Astrocyte (in vitro differentiated cells and primary cell): ENCODE results near the gene CRIM1. TPM values are rescaled to one million over a fixed set of nuclear protein-coding genes. Genes with fewer than 3 reads are reported as not detected.

Experiments
- DNase-seq: peaks from one replicate; pipeline ENCODE4 v3.0.0-alpha.2; 2010; ENCODE audit warnings: low read depth
- FAIRE-seq: peaks from 2 replicates; lab custom pipeline; 2011; peaks lifted over from hg19 to GRCh38; lab: Jason Lieb, UNC
- H2AFZ ChIP-seq: 2 replicates; pipeline ENCODE4 v1.6.0; 2012; ENCODE audit warnings: low read depth, low read length, inconsistent platforms
- H3K27ac ChIP-seq: 2 replicates; pipeline ENCODE4 v1.5.1; 2011; ENCODE audit warnings: low read depth, low read length, inconsistent platforms
- H3K27me3 ChIP-seq: 2 replicates; pipeline ENCODE4 v1.6.0; 2011; ENCODE audit warnings: low read length, inconsistent platforms; ENCODE audit not compliant: insufficient read depth
- H3K36me3 ChIP-seq: 2 replicates; pipeline ENCODE4 v1.5.1; 2011; ENCODE audit warnings: low read length, inconsistent platforms; ENCODE audit not compliant: insufficient read depth
- H3K4me1 ChIP-seq: 2 replicates; pipeline ENCODE4 v1.5.1; 2011; ENCODE audit warnings: low read length, inconsistent platforms; ENCODE audit not compliant: insufficient read depth
- H3K4me2 ChIP-seq: 2 replicates; pipeline ENCODE4 v1.6.0; 2012; ENCODE audit warnings: low read length, inconsistent platforms
- H3K4me3 ChIP-seq: 2 replicates; pipeline ENCODE4 v1.5.1; 2011; ENCODE audit warnings: low read depth, mild to moderate bottlenecking, low read length, inconsistent platforms; ENCODE audit not compliant: insufficient read depth
- H3K79me2 ChIP-seq: 2 replicates; pipeline ENCODE4 v1.6.0; 2012; ENCODE audit warnings: mild to moderate bottlenecking, low read length, inconsistent platforms; ENCODE audit not compliant: insufficient read depth
- H3K9ac ChIP-seq: 2 replicates; pipeline ENCODE4 v1.6.0; 2012; ENCODE audit warnings: mild to moderate bottlenecking, low read length, inconsistent platforms
- H3K9me3 ChIP-seq: 2 replicates; pipeline ENCODE4 v1.5.1; 2012; ENCODE audit warnings: low read depth, mild to moderate bottlenecking, low read length, inconsistent platforms; ENCODE audit not compliant: insufficient read depth
- H4K20me1 ChIP-seq: 2 replicates; pipeline ENCODE4 v1.6.0; 2012; ENCODE audit warnings: low read length, inconsistent platforms; ENCODE audit not compliant: insufficient read depth
- H3K27ac Mint-ChIP-seq: one replicate; pipeline ENCODE4 v1.8.0; 2021; ENCODE audit warnings: mild to moderate bottlenecking, mixed read lengths; ENCODE audit not compliant: unreplicated experiment
- H3K27me3 Mint-ChIP-seq: one replicate; pipeline ENCODE4 v1.8.0; 2021; ENCODE audit warnings: low read depth, mixed read lengths; ENCODE audit not compliant: unreplicated experiment
- H3K36me3 Mint-ChIP-seq: one replicate; pipeline ENCODE4 v1.8.0; 2021; ENCODE audit warnings: low read depth, mixed read lengths; ENCODE audit not compliant: unreplicated experiment
- H3K4me1 Mint-ChIP-seq: one replicate; pipeline ENCODE4 v1.8.0; 2021; ENCODE audit warnings: low read depth, mixed read lengths; ENCODE audit not compliant: unreplicated experiment
- H3K4me3 Mint-ChIP-seq: one replicate; pipeline ENCODE4 v1.8.0; 2021; ENCODE audit warnings: mild to moderate bottlenecking, moderate library complexity, mixed read lengths; ENCODE audit not compliant: unreplicated experiment
- H3K9me3 Mint-ChIP-seq: one replicate; pipeline ENCODE4 v1.8.0; 2021; ENCODE audit warnings: mild to moderate bottlenecking, mixed read lengths; ENCODE audit not compliant: unreplicated experiment
- CTCF ChIP-seq: IDR thresholded peaks from 2 replicates; pipeline ENCODE4 v1.5.1; 2011; ENCODE audit warnings: low read depth, mild to moderate bottlenecking, inconsistent platforms, low read length, moderate library complexity; ENCODE audit not compliant: insufficient read depth
- EZH2 ChIP-seq: IDR thresholded peaks from 2 replicates; pipeline ENCODE4 v1.6.1; 2012; ENCODE audit warnings: mild to moderate bottlenecking, low read length, inconsistent platforms; ENCODE audit not compliant: insufficient read depth
- total RNA-seq: library from RNA; stranded (reverse); gene quantifications from 2 replicates; pipeline ENCODE4 v1.2.1, GENCODE V29; 2021

Gene CRIM1
- total RNA-seq, 1 donor from 2014 or later, result 180 TPM

GRCh38 chr2:36526226-36526625 is 170.6 kb downstream of the CRIM1 start:
- no peaks in the 10 kb centered on the region for H3K27me3 Mint-ChIP-seq
- peaks cover 3% of the 10 kb centered on the region for H3K36me3 Mint-ChIP-seq
- Histone ChIP-seq H3K36me3 (peaks cover 54% of the 10 kb centered on the region), H3K4me3 (no peak overlapping the region), H3K79me2 (peaks cover 6% of the 10 kb centered on the region), H3K4me2 (no peak overlapping the region), H3K27me3 (no peaks in the 10 kb centered on the region), H3K4me1 (peaks cover 19% of the 10 kb centered on the region), H4K20me1 (no peaks in the 10 kb centered on the region), H3K9ac (no peak overlapping the region), H3K9me3 (no peaks in the 10 kb centered on the region), H3K27ac (peak overlapping the region; percentile 1), H2AFZ (no peak overlapping the region)
- no peak for DNase-seq
- no peak for TF ChIP-seq CTCF
- TF ChIP-seq EZH2, result no peak
- peaks cover 19% of the 10 kb centered on the region for H3K4me1 Mint-ChIP-seq
- FAIRE-seq, result no peak
- H3K4me3 Mint-ChIP-seq, result no peak overlapping the region
- H3K27ac Mint-ChIP-seq, result no peak overlapping the region
- no peaks in the 10 kb centered on the region for H3K9me3 Mint-ChIP-seq

- H3K4me3 ChIP-seq, result no peak overlapping the region
- Mint-ChIP-seq H3K9me3 (no peaks in the 10 kb centered on the region), H3K36me3 (peaks cover 5% of the 10 kb centered on the region), H3K27ac (no peak overlapping the region), H3K4me1 (peaks cover 21% of the 10 kb centered on the region), H3K4me3 (no peak overlapping the region), H3K27me3 (no peaks in the 10 kb centered on the region)
- H3K9me3 ChIP-seq, result no peaks in the 10 kb centered on the region
- H3K4me2 ChIP-seq, result no peak overlapping the region
- DNase-seq (no peak), FAIRE-seq (no peak)
- H3K9ac ChIP-seq, result no peak overlapping the region
- TF ChIP-seq EZH2, result no peak
- TF ChIP-seq CTCF, result no peak
- H3K36me3 ChIP-seq, result peaks cover 52% of the 10 kb centered on the region
- peaks cover 19% of the 10 kb centered on the region for H3K4me1 ChIP-seq
- H3K27me3 ChIP-seq, result no peaks in the 10 kb centered on the region
- H2AFZ ChIP-seq, result no peak overlapping the region
- no peaks in the 10 kb centered on the region for H4K20me1 ChIP-seq
- H3K79me2 ChIP-seq, result peaks cover 9% of the 10 kb centered on the region
- H3K27ac ChIP-seq, result no peak overlapping the region
Measured at GRCh38 chr2:36528274-36528673, 172.7 kb downstream of the CRIM1 start.

GRCh38 chr2:36528766-36529392 is 173.3 kb downstream of the CRIM1 start:
- Mint-ChIP-seq H3K4me1 (peaks cover 21% of the 10 kb centered on the region), H3K27ac (no peak overlapping the region), H3K36me3 (peaks cover 5% of the 10 kb centered on the region), H3K27me3 (no peaks in the 10 kb centered on the region), H3K4me3 (no peak overlapping the region), H3K9me3 (no peaks in the 10 kb centered on the region)
- no peak overlapping the region for H3K4me2 ChIP-seq
- H3K9me3 ChIP-seq, result no peaks in the 10 kb centered on the region
- peaks cover 19% of the 10 kb centered on the region for H3K4me1 ChIP-seq
- H3K4me3 ChIP-seq, result no peak overlapping the region
- DNase-seq (no peak), FAIRE-seq (no peak)
- H3K27ac ChIP-seq, result no peak overlapping the region
- H3K79me2 ChIP-seq, result peaks cover 9% of the 10 kb centered on the region
- no peaks in the 10 kb centered on the region for H4K20me1 ChIP-seq
- peaks cover 47% of the 10 kb centered on the region for H3K36me3 ChIP-seq
- H3K9ac ChIP-seq, result no peak overlapping the region
- no peaks in the 10 kb centered on the region for H3K27me3 ChIP-seq
- no peak overlapping the region for H2AFZ ChIP-seq
- TF ChIP-seq CTCF (no peak), EZH2 (no peak)
